PC-9 (cell line): ENCODE data around the gene NFE2L3. TPM values are rescaled to one million over a fixed set of nuclear protein-coding genes. Genes with fewer than 3 reads are reported as not detected.

Source experiments
- Bru-seq: library from RNA; stranded (reverse); fragments of 400-500 nt; gene quantifications from one replicate; lab custom pipeline; 2021; lab: Mats Ljungman, UMichigan
- BruChase-seq, 2 experiments: library from RNA; stranded (reverse); fragments of 400-500 nt; gene quantifications; one replicate each; lab custom pipeline; 2021; lab: Mats Ljungman, UMichigan
- BruUV-seq: library from RNA; stranded (reverse); fragments of 400-500 nt; replicated peaks from 2 replicates; lab custom pipeline; 2021; lab: Mats Ljungman, UMichigan
- CTCF ChIA-PET: fragments of 300-600 bp; sonication (Branson Sonifier 250); formaldehyde crosslinking; loops from one replicate; lab custom pipeline; 2022; ENCODE audit warnings: antibody characterized with exemption; lab: Charles Lee
- POLR2A ChIA-PET: fragments of 300-600 bp; sonication (Branson Sonifier 250); formaldehyde crosslinking; loops from one replicate; lab custom pipeline; 2022; ENCODE audit warnings: antibody characterized with exemption; ENCODE audit not compliant: unreplicated experiment; lab: Charles Lee
- DNase-seq, 2 experiments: peaks; one replicate each; pipeline versions ENCODE4 v3.0.0 to v3.0.0-alpha.2; 2015 to 2022; ENCODE audit warnings: mixed read lengths in 1 of 2
- H2AFZ ChIP-seq: fragments of 200-600 bp; sonication (generic); 2 replicates; pipeline ENCODE4 v1.8.1; 2017; ENCODE audit warnings: antibody characterized with exemption
- H3F3A ChIP-seq: fragments of 200-600 bp; sonication (generic); 2 replicates; pipeline ENCODE4 v1.8.1; 2017; ENCODE audit warnings: antibody characterized with exemption, mild to moderate bottlenecking, low read depth; ENCODE audit not compliant: insufficient read depth
- H3K27ac ChIP-seq: fragments of 200-600 bp; sonication (generic); 2 replicates; pipeline ENCODE4 v1.6.1; 2016; ENCODE audit warnings: mixed run types
- H3K27me3 ChIP-seq: fragments of 200-600 bp; sonication (generic); 2 replicates; pipeline ENCODE4 v1.6.1; 2016; ENCODE audit warnings: low read depth, mixed run types; ENCODE audit not compliant: insufficient read depth
- H3K36me3 ChIP-seq: fragments of 200-600 bp; sonication (generic); 2 replicates; pipeline ENCODE4 v1.6.1; 2016; ENCODE audit warnings: low read depth, mixed run types
- H3K4me1 ChIP-seq: fragments of 200-600 bp; sonication (generic); replicated peaks from 2 replicates; pipeline ENCODE4 v1.6.1; 2016; ENCODE audit warnings: mixed run types; ENCODE audit not compliant: insufficient read depth
- H3K4me2 ChIP-seq: fragments of 200-600 bp; sonication (generic); 2 replicates; pipeline ENCODE4 v1.6.1; 2017; ENCODE audit warnings: mixed run types
- H3K4me3 ChIP-seq: fragments of 200-600 bp; sonication (generic); 2 replicates; pipeline ENCODE4 v1.6.1; 2016; ENCODE audit warnings: mixed run types
- H3K79me2 ChIP-seq: fragments of 200-600 bp; sonication (generic); 2 replicates; pipeline ENCODE4 v1.6.1; 2017; ENCODE audit warnings: low read depth, mixed run types
- H3K9me2 ChIP-seq: fragments of 200-600 bp; sonication (generic); 2 replicates; pipeline ENCODE4 v1.8.1; 2017; ENCODE audit warnings: mild to moderate bottlenecking; ENCODE audit not compliant: insufficient read depth
- H3K9me3 ChIP-seq: fragments of 200-600 bp; sonication (generic); 2 replicates; pipeline ENCODE4 v1.8.1; 2016; ENCODE audit warnings: low read depth; ENCODE audit not compliant: insufficient read depth
- H4K20me1 ChIP-seq: fragments of 200-600 bp; sonication (generic); 2 replicates; pipeline ENCODE4 v1.8.1; 2017; ENCODE audit not compliant: insufficient read depth
- EZH2 ChIP-seq: fragments of 200-600 bp; sonication (generic); IDR thresholded peaks from 2 replicates; pipeline ENCODE4 v1.8.0; 2017; ENCODE audit warnings: antibody characterized with exemption, low read depth
- intact Hi-C: fragments of 100-400 bp; cut with micrococcal nuclease; formaldehyde crosslinking; loops from one replicate; pipeline ENCODE4 v1.10.0; 2022; ENCODE audit not compliant: unreplicated experiment
- long read RNA-seq: library from polyadenylated mRNA; stranded (forward); transcript quantifications from one replicate; pipeline ENCODE4 v2.0.0, GENCODE V29; 2022
- total RNA-seq: library from RNA; stranded (reverse); gene quantifications from 2 replicates; pipeline ENCODE4 v1.2.3, GENCODE V29; 2021
- TF ChIP-seq, protein P1 (sequence below): fragments of 200-600 bp; sonication (generic); conservative IDR thresholded peaks from 2 replicates; pipeline ENCODE4 v1.6.1; 2017; ENCODE audit warnings: mixed run types, antibody characterized with exemption, mild to moderate bottlenecking, moderate library complexity

Gene NFE2L3, protein sequence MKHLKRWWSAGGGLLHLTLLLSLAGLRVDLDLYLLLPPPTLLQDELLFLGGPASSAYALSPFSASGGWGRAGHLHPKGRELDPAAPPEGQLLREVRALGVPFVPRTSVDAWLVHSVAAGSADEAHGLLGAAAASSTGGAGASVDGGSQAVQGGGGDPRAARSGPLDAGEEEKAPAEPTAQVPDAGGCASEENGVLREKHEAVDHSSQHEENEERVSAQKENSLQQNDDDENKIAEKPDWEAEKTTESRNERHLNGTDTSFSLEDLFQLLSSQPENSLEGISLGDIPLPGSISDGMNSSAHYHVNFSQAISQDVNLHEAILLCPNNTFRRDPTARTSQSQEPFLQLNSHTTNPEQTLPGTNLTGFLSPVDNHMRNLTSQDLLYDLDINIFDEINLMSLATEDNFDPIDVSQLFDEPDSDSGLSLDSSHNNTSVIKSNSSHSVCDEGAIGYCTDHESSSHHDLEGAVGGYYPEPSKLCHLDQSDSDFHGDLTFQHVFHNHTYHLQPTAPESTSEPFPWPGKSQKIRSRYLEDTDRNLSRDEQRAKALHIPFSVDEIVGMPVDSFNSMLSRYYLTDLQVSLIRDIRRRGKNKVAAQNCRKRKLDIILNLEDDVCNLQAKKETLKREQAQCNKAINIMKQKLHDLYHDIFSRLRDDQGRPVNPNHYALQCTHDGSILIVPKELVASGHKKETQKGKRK
- total RNA-seq (44.2 and 49.1 TPM in 2 replicates), Bru-seq, nascent RNA (percentile 85 among the genes with signal in this experiment), BruChase-seq, experiment 1, labeled RNA remaining after a 2-hour chase (percentile 78 among the genes with signal in this experiment), BruChase-seq, experiment 2, labeled RNA remaining after a 6-hour chase (percentile 87 among the genes with signal in this experiment)
- long read RNA-seq, transcript NFE2L3-202 (1 exons, 2,258 nt) = minor isoform, 5 of 143 reads
- long read RNA-seq, transcript NFE2L3-201 (4 exons, 3,686 nt) = major isoform, 128 of 143 reads
- long read RNA-seq, partial matches to known transcripts = 0 of 143 reads
- long read RNA-seq, other reads (novel, unspliced or antisense) = 10 of 143 reads

DNA sequence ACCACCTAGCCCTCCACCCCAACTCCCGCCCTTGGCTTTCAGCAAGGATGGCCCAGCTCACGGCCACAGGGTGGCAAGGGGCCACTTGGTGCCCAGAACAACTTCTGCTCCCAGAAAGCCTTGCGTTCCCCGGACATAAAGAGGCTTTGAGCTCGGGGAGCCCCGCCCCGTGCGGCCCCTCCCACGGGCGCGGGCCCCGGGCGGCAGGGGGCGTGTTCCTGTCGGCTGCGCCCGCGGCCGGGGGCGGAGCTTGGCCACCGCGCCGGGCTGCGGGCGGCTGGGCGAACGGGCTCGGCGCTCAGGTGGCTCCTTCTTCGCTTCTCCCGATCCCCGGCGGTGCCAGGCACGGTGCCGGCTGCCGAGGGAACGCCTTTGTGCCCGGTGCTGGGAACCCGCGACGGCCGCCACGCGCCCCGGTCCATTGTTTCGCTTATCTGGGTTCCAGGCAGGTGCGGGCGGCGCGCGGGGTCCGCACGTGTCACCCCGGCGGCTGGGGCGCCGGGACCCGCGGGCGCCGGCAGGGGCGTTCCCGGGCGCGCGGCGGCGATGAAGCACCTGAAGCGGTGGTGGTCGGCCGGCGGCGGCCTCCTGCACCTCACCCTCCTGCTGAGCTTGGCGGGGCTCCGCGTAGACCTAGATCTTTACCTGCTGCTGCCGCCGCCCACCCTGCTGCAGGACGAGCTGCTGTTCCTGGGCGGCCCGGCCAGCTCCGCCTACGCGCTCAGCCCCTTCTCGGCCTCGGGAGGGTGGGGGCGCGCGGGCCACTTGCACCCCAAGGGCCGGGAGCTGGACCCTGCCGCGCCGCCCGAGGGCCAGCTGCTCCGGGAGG lies at the start of gene NFE2L3:
NFE2L3 (plus strand) TSS at position 246 of the 829 bp plus-strand sequence; CDS start at position 547, 301 bp downstream.
- no peaks in the 10 kb centered on the region for H3K36me3 ChIP-seq
- H3K27ac ChIP-seq = peak within 1 kb of the TSS; percentile 96
- peaks cover 39% of the 10 kb centered on the region for H3F3A ChIP-seq
- intact Hi-C loops = loop anchor here (2.0 kb wide), 1 partner anchor 61 kb away; no protein-coding TSS in a partner anchor
- no peaks in the 10 kb centered on the region for H4K20me1 ChIP-seq
- ChIA-PET POLR2A (interaction anchor here (0.6 to 1.5 kb wide), 4 partner anchors 18 to 1010 kb away, joined by 3 to 8 read pairs (median 5); no protein-coding TSS in a partner anchor), CTCF (interaction anchor here (0.6 to 1.1 kb wide), 9 partner anchors 24 to 196 kb away, joined by 3 to 10 read pairs (median 4); no protein-coding TSS in a partner anchor)
- no peaks in the 10 kb centered on the region for H3K9me2 ChIP-seq
- H3K4me2 ChIP-seq = peak within 1 kb of the TSS; percentile 96
- no peaks in the 10 kb centered on the region for H3K9me3 ChIP-seq
- H2AFZ ChIP-seq = peak within 1 kb of the TSS; percentile 75
- H3K27me3 ChIP-seq = no peaks in the 10 kb centered on the region
- H3K4me3 ChIP-seq = peak within 1 kb of the TSS; percentile 77
- BruUV-seq = no TSS peak
- TF ChIP-seq, protein P1, sequence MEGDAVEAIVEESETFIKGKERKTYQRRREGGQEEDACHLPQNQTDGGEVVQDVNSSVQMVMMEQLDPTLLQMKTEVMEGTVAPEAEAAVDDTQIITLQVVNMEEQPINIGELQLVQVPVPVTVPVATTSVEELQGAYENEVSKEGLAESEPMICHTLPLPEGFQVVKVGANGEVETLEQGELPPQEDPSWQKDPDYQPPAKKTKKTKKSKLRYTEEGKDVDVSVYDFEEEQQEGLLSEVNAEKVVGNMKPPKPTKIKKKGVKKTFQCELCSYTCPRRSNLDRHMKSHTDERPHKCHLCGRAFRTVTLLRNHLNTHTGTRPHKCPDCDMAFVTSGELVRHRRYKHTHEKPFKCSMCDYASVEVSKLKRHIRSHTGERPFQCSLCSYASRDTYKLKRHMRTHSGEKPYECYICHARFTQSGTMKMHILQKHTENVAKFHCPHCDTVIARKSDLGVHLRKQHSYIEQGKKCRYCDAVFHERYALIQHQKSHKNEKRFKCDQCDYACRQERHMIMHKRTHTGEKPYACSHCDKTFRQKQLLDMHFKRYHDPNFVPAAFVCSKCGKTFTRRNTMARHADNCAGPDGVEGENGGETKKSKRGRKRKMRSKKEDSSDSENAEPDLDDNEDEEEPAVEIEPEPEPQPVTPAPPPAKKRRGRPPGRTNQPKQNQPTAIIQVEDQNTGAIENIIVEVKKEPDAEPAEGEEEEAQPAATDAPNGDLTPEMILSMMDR = no peak; the same call in 1 of the 2 replicates
- TF ChIP-seq EZH2 = no peak
- H3K79me2 ChIP-seq = peaks cover 49% of the 10 kb centered on the region
- peak; percentile 69 to 92 for DNase-seq
- H3K4me1 ChIP-seq = peaks cover 33% of the 10 kb centered on the region

DNA sequence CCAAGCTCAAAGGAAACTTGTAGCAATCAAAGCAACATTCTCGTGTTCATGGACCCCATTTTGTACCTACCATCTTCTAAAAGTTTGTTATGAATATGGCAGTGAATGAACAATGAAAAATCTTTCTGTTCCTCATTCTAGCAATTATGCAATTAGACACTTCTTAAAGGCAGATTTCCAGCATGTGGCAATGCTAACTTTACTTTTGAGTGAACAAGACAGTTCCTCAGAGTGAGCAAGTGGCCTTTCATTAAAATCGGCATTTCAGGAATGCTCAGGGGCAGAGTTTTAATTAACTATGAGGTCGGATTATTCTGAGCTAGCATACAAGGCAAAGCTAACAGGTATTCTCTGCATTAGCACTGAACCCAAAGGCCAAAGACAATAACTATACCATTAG lies 48.4 kb upstream of the NFE2L3 start:
- H3F3A ChIP-seq = 0 out of 2 replicates have a peak, but pooled peaks cover 10% of the 10 kb centered on the region
- no peak overlapping the region for H3K4me3 ChIP-seq
- no peaks in the 10 kb centered on the region for H3K9me3 ChIP-seq
- H3K4me2 ChIP-seq = no peak overlapping the region
- no peak for TF ChIP-seq EZH2
- TF ChIP-seq, protein P1 = no peak
- peak in 1 of 2 experiments; percentile 15 for DNase-seq
- H3K79me2 ChIP-seq = no peaks in the 10 kb centered on the region
- H3K4me1 ChIP-seq = peaks cover 14% of the 10 kb centered on the region
- POLR2A ChIA-PET = no interaction called here
- CTCF ChIA-PET = interaction anchor here (0.6 kb wide), 1 partner anchor 25 kb away, joined by 3 read pairs; no protein-coding TSS in a partner anchor
- intact Hi-C loops = no loop called here
- no peaks in the 10 kb centered on the region for H3K9me2 ChIP-seq
- no TSS peak for BruUV-seq
- H2AFZ ChIP-seq = no peak overlapping the region
- no peaks in the 10 kb centered on the region for H3K27me3 ChIP-seq
- H3K36me3 ChIP-seq = no peaks in the 10 kb centered on the region
- no peak overlapping the region for H3K27ac ChIP-seq
- no peaks in the 10 kb centered on the region for H4K20me1 ChIP-seq
